ENCODE measurements around the gene ZNF672. TPM values are rescaled to one million over a fixed set of nuclear protein-coding genes. Genes with fewer than 3 reads are reported as not detected.

ZNF672 gene
- total and polyA plus RNA-seq, 2 experiments from 2014 or later, result 10.3 to 39.7 TPM

Small RNAs within 50 kb of the gene (microRNA-seq; reads per million reads assigned to microRNA genes)
- gene MIR3124, result not detected

Small RNAs within 50 kb of the gene (small RNA-seq; reads per million reads assigned to genes)
- not detected for gene MIR3124 (ENCODE audit: low replicate concordance)

Other genes with a start within 250 kb of the ZNF672 start
- gene OR2T10, start 240.5 kb upstream of the ZNF672 start, total RNA-seq (2014; rRNA removed; shearing (Covaris generic)), result not detected in 2 replicates
- gene OR2T10, start 240.5 kb upstream of the ZNF672 start, polyA plus RNA-seq (2016; fragmentation: Nextera tagmentation; extraction: Ambion mirVana), result not detected in 2 replicates
- gene OR2T11, start 203.1 kb upstream of the ZNF672 start, total RNA-seq (2014; rRNA removed; shearing (Covaris generic)), result not detected in 2 replicates
- not detected in 2 replicates for gene OR2T11, start 203.1 kb upstream of the ZNF672 start, polyA plus RNA-seq (2016; fragmentation: Nextera tagmentation; extraction: Ambion mirVana)
- gene OR2T35, start 192.9 kb upstream of the ZNF672 start, total RNA-seq (2014; rRNA removed; shearing (Covaris generic)), result not detected in 2 replicates
- gene OR2T35, start 192.9 kb upstream of the ZNF672 start, polyA plus RNA-seq (2016; fragmentation: Nextera tagmentation; extraction: Ambion mirVana), result not detected in 2 replicates
- gene OR2T27, start 182.7 kb upstream of the ZNF672 start, total RNA-seq (2014; rRNA removed; shearing (Covaris generic)), result not detected in 2 replicates
- gene OR2T27, start 182.7 kb upstream of the ZNF672 start, polyA plus RNA-seq (2016; fragmentation: Nextera tagmentation; extraction: Ambion mirVana), result not detected in 2 replicates
- not detected in 2 replicates for gene OR14I1, start 135.5 kb upstream of the ZNF672 start, total RNA-seq (2014; rRNA removed; shearing (Covaris generic))
- not detected in 2 replicates for gene OR14I1, start 135.5 kb upstream of the ZNF672 start, polyA plus RNA-seq (2016; fragmentation: Nextera tagmentation; extraction: Ambion mirVana)
- gene LYPD8, start 82.5 kb upstream of the ZNF672 start, total RNA-seq (2014; rRNA removed; shearing (Covaris generic)), result not detected in 2 replicates
- gene LYPD8, start 82.5 kb upstream of the ZNF672 start, polyA plus RNA-seq (2016; fragmentation: Nextera tagmentation; extraction: Ambion mirVana), result not detected in 2 replicates
- 16.8 and 26.1 TPM in 2 replicates for gene SH3BP5L, start 12.3 kb upstream of the ZNF672 start, total RNA-seq (2014; rRNA removed; shearing (Covaris generic))
- 2.8 and 3.9 TPM in 2 replicates for gene SH3BP5L, start 12.3 kb upstream of the ZNF672 start, polyA plus RNA-seq (2016; fragmentation: Nextera tagmentation; extraction: Ambion mirVana)
- 34.4 and 57.1 TPM in 2 replicates for gene ZNF692, start 20.9 kb downstream of the ZNF672 start, total RNA-seq (2014; rRNA removed; shearing (Covaris generic))
- 38.3 and 41.2 TPM in 2 replicates for gene ZNF692, start 20.9 kb downstream of the ZNF672 start, polyA plus RNA-seq (2016; fragmentation: Nextera tagmentation; extraction: Ambion mirVana)
- 6.6 and 10.2 TPM in 2 replicates for gene PGBD2, start 68.0 kb downstream of the ZNF672 start, total RNA-seq (2014; rRNA removed; shearing (Covaris generic))
- 4.8 and 5.7 TPM in 2 replicates for gene PGBD2, start 68.0 kb downstream of the ZNF672 start, polyA plus RNA-seq (2016; fragmentation: Nextera tagmentation; extraction: Ambion mirVana)